ENCODE measurements around the gene CYP4F3.

- no peak for TF ChIP-seq GATA2 (IDR thresholded peaks at IDR 0.05; ENCODE audit: low read depth, low read length)
- no peak for TF ChIP-seq GATA3 (IDR thresholded peaks at IDR 0.05; ENCODE audit: low read depth, low read length)
Observed at GRCh38 chr19:15616183-15616582, 24.5 kb upstream of the CYP4F3 start.

Data from SH-SY5Y (cell line).